Effector memory CD8-positive, alpha-beta T cell (primary cell): Measurements from ENCODE around the gene CGNL1.

ENCODE experiments used
- ATAC-seq: fragments of 150-1000 bp; cut with Tn5 transposase; replicated peaks from 2 replicates; pipeline ENCODE4 v1.10.0; 2021; ENCODE audit warnings: mild to moderate bottlenecking, moderate library complexity
- DNase-seq, 3 experiments: peaks; one replicate each; pipeline ENCODE4 v3.0.0; 2021
- H3K27ac Mint-ChIP-seq, 2 donors: one replicate each; pipeline ENCODE4 v1.8.0; 2022; ENCODE audit warnings: mild to moderate bottlenecking in 2 of 2, mixed read lengths in 2 of 2, moderate library complexity in 2 of 2
- H3K27me3 Mint-ChIP-seq, 2 donors: one replicate each; pipeline ENCODE4 v1.8.0; 2022; ENCODE audit warnings: mixed read lengths in 2 of 2
- H3K36me3 Mint-ChIP-seq: one replicate; pipeline ENCODE4 v1.8.0; 2022; ENCODE audit warnings: mild to moderate bottlenecking, moderate library complexity, mixed read lengths; ENCODE audit not compliant: insufficient read depth
- H3K4me1 Mint-ChIP-seq, 2 donors: one replicate each; pipeline ENCODE4 v1.8.0; 2022; ENCODE audit warnings: low read depth in 2 of 2, mixed read lengths in 2 of 2
- H3K4me3 Mint-ChIP-seq, 2 donors: one replicate each; pipeline ENCODE4 v1.8.0; 2022; ENCODE audit warnings: mild to moderate bottlenecking in 2 of 2, mixed read lengths in 2 of 2, moderate library complexity in 2 of 2
- H3K9me3 Mint-ChIP-seq, 2 donors: one replicate each; pipeline ENCODE4 v1.8.0; 2022; ENCODE audit warnings: mixed read lengths in 2 of 2

Gene CGNL1

GRCh38 chr15:57509965-57510364, 133.7 kb downstream of the CGNL1 start:
- Mint-ChIP-seq H3K4me3 (no peak overlapping the region), H3K4me1 (no peaks in the 10 kb centered on the region), H3K9me3 (no peaks in the 10 kb centered on the region), H3K27ac (no peak overlapping the region), H3K27me3 (peaks cover 26 to 32% of the 10 kb centered on the region in 2 donors), H3K36me3 (no peaks in the 10 kb centered on the region)
- ATAC-seq (no peak), DNase-seq (no peak)

GRCh38 chr15:57510647-57511046, 134.3 kb downstream of the CGNL1 start:
- Mint-ChIP-seq H3K4me1 (no peaks in the 10 kb centered on the region), H3K27ac (no peak overlapping the region), H3K27me3 (peaks cover 26 to 39% of the 10 kb centered on the region in 2 donors), H3K9me3 (no peaks in the 10 kb centered on the region), H3K36me3 (peaks cover under 1% of the 10 kb centered on the region), H3K4me3 (no peak overlapping the region)
- ATAC-seq: no peak
- DNase-seq: no peak

- ATAC-seq (no peak), DNase-seq (no peak)
- Mint-ChIP-seq H3K27ac (no peak overlapping the region), H3K27me3 (peaks cover 20 to 21% of the 10 kb centered on the region in 2 donors), H3K9me3 (no peaks in the 10 kb centered on the region), H3K4me1 (no peaks in the 10 kb centered on the region), H3K4me3 (no peak overlapping the region), H3K36me3 (peaks cover 5% of the 10 kb centered on the region)
Observed at GRCh38 chr15:57516327-57517029, 140.2 kb downstream of the CGNL1 start.

- Mint-ChIP-seq H3K27me3 (peaks cover 20 to 27% of the 10 kb centered on the region in 2 donors), H3K36me3 (peaks cover 7% of the 10 kb centered on the region), H3K9me3 (no peaks in the 10 kb centered on the region), H3K4me3 (no peak overlapping the region), H3K4me1 (no peaks in the 10 kb centered on the region), H3K27ac (no peak overlapping the region)
- ATAC-seq: no peak
- DNase-seq: no peak
Observed at GRCh38 chr15:57517030-57517671, 140.8 kb downstream of the CGNL1 start.

GRCh38 chr15:57518779-57519405, 142.6 kb downstream of the CGNL1 start:
- Mint-ChIP-seq H3K27me3 (peaks cover 24 to 41% of the 10 kb centered on the region in 2 donors), H3K36me3 (peaks cover 7% of the 10 kb centered on the region), H3K27ac (no peak overlapping the region), H3K9me3 (no peaks in the 10 kb centered on the region), H3K4me3 (no peak overlapping the region), H3K4me1 (no peaks in the 10 kb centered on the region)
- no peak for ATAC-seq
- no peak for DNase-seq

GRCh38 chr15:57519806-57520205, 143.5 kb downstream of the CGNL1 start:
- no peak for DNase-seq
- H3K27me3 Mint-ChIP-seq: peaks cover 22 to 44% of the 10 kb centered on the region in 2 donors
- H3K4me1 Mint-ChIP-seq: no peaks in the 10 kb centered on the region
- no peak overlapping the region for H3K4me3 Mint-ChIP-seq
- no peak overlapping the region for H3K27ac Mint-ChIP-seq
- H3K9me3 Mint-ChIP-seq: no peaks in the 10 kb centered on the region
- ATAC-seq: no peak
- H3K36me3 Mint-ChIP-seq: peaks cover 7% of the 10 kb centered on the region

GRCh38 chr15:57521503-57521902, 145.2 kb downstream of the CGNL1 start:
- H3K4me1 Mint-ChIP-seq: no peaks in the 10 kb centered on the region
- no peak overlapping the region for H3K27ac Mint-ChIP-seq
- peaks cover 3% of the 10 kb centered on the region for H3K36me3 Mint-ChIP-seq
- ATAC-seq (no peak), DNase-seq (no peak)
- peaks cover 20 to 49% of the 10 kb centered on the region in 2 donors for H3K27me3 Mint-ChIP-seq
- H3K9me3 Mint-ChIP-seq: no peaks in the 10 kb centered on the region
- H3K4me3 Mint-ChIP-seq: no peak overlapping the region

- H3K9me3 Mint-ChIP-seq: no peaks in the 10 kb centered on the region
- H3K4me1 Mint-ChIP-seq: no peaks in the 10 kb centered on the region
- no peak overlapping the region for H3K4me3 Mint-ChIP-seq
- ATAC-seq (no peak), DNase-seq (no peak)
- no peak overlapping the region for H3K27ac Mint-ChIP-seq
- H3K27me3 Mint-ChIP-seq: peaks cover 21 to 47% of the 10 kb centered on the region in 2 donors
- H3K36me3 Mint-ChIP-seq: peaks cover 3% of the 10 kb centered on the region
Observed at GRCh38 chr15:57522148-57522547, 145.8 kb downstream of the CGNL1 start.

GRCh38 chr15:57525581-57525980, 149.3 kb downstream of the CGNL1 start:
- no peak for DNase-seq
- Mint-ChIP-seq H3K4me1 (no peaks in the 10 kb centered on the region), H3K4me3 (no peak overlapping the region), H3K36me3 (peaks cover 3% of the 10 kb centered on the region), H3K9me3 (no peaks in the 10 kb centered on the region), H3K27me3 (peaks cover 37 to 66% of the 10 kb centered on the region in 2 donors), H3K27ac (no peak overlapping the region)
- no peak for ATAC-seq

- Mint-ChIP-seq H3K36me3 (peaks cover 3% of the 10 kb centered on the region), H3K4me1 (no peaks in the 10 kb centered on the region), H3K27ac (no peak overlapping the region), H3K9me3 (no peaks in the 10 kb centered on the region), H3K4me3 (no peak overlapping the region), H3K27me3 (peaks cover 37 to 66% of the 10 kb centered on the region in 2 donors)
- DNase-seq (no peak), ATAC-seq (no peak)
Observed at GRCh38 chr15:57526076-57526475, 149.8 kb downstream of the CGNL1 start.

GRCh38 chr15:57526615-57527014, 150.3 kb downstream of the CGNL1 start:
- no peak for ATAC-seq
- no peak for DNase-seq
- Mint-ChIP-seq H3K27ac (no peak overlapping the region), H3K9me3 (no peaks in the 10 kb centered on the region), H3K36me3 (peaks cover under 1% of the 10 kb centered on the region), H3K27me3 (peaks cover 37 to 66% of the 10 kb centered on the region in 2 donors), H3K4me3 (no peak overlapping the region), H3K4me1 (no peaks in the 10 kb centered on the region)

- DNase-seq: peak in 2 of 3 experiments; percentile 2 to 3
- H3K9me3 Mint-ChIP-seq: no peaks in the 10 kb centered on the region
- no peaks in the 10 kb centered on the region for H3K4me1 Mint-ChIP-seq
- no peak overlapping the region for H3K4me3 Mint-ChIP-seq
- H3K36me3 Mint-ChIP-seq: no peaks in the 10 kb centered on the region
- H3K27me3 Mint-ChIP-seq: peaks cover 37 to 63% of the 10 kb centered on the region in 2 donors
- H3K27ac Mint-ChIP-seq: no peak overlapping the region
- ATAC-seq: peak; percentile 12
Observed at GRCh38 chr15:57527382-57528091, 151.2 kb downstream of the CGNL1 start.

- no peak overlapping the region for H3K27ac Mint-ChIP-seq
- no peaks in the 10 kb centered on the region for H3K36me3 Mint-ChIP-seq
- ATAC-seq (no peak), DNase-seq (no peak)
- H3K9me3 Mint-ChIP-seq: no peaks in the 10 kb centered on the region
- H3K4me1 Mint-ChIP-seq: no peaks in the 10 kb centered on the region
- no peak overlapping the region for H3K4me3 Mint-ChIP-seq
- H3K27me3 Mint-ChIP-seq: peaks cover 31 to 57% of the 10 kb centered on the region in 2 donors
Observed at GRCh38 chr15:57528940-57529565, 152.7 kb downstream of the CGNL1 start.
